GM18517 (cell line): ENCODE results near the gene SASH3.

Experiments used
- ATAC-seq: cut with Tn5 transposase; IDR thresholded peaks from one replicate; pipeline ENCODE4 v1.9.1; 2021; ENCODE audit warnings: mild to moderate bottlenecking, moderate library complexity; ENCODE audit not compliant: unreplicated experiment

SASH3 gene

DNA sequence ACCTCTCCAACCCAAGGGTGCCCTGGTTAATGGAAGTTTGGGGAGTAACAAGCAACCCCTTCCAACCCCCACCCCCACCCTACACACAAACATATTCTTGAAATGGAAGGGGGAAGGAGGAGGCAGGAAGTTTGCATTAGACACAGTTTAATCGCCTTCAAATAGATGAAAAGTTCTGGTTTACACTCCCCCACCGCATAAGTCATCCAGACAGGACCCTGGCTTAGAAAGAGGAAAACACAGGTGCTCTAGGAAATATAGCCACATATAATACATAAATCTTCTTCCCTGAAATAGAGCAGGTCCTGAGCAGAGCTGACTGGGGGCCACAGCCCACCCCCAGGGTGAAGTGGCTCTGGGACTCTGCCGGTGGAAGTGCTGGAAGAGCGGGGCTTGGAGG is 25.1 kb downstream of the SASH3 start:
- no peak for ATAC-seq

DNA sequence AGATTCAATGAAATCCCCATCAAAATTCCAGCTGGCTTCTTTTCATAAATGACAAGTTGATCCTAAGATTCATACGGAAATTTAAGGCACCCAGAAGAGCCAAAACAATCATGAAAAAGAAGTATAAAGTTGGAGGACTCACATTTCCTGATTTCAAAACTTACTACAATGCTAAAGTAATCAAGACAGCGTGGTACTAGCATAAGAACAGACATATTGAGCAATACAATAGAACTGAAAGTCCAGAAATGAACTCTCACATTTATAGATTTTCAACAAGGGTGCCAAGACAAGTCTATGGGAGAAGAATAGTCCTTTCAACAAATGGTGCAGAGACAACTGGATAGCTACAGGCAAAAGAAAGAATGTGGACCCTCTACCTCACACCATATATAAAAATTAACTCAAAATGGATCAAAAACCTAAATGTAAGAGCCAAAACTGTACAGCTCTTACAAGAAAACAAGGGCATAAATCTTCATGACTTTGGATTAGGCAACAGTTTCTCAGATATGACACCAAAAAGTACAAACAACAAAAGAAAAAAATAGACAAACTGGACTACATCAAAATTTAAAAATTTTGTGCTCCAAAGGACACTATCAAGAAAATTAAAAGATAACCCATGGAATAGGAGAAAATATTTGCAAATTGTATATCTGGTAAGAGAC is 28.5 kb downstream of the SASH3 start:
- no peak for ATAC-seq

DNA sequence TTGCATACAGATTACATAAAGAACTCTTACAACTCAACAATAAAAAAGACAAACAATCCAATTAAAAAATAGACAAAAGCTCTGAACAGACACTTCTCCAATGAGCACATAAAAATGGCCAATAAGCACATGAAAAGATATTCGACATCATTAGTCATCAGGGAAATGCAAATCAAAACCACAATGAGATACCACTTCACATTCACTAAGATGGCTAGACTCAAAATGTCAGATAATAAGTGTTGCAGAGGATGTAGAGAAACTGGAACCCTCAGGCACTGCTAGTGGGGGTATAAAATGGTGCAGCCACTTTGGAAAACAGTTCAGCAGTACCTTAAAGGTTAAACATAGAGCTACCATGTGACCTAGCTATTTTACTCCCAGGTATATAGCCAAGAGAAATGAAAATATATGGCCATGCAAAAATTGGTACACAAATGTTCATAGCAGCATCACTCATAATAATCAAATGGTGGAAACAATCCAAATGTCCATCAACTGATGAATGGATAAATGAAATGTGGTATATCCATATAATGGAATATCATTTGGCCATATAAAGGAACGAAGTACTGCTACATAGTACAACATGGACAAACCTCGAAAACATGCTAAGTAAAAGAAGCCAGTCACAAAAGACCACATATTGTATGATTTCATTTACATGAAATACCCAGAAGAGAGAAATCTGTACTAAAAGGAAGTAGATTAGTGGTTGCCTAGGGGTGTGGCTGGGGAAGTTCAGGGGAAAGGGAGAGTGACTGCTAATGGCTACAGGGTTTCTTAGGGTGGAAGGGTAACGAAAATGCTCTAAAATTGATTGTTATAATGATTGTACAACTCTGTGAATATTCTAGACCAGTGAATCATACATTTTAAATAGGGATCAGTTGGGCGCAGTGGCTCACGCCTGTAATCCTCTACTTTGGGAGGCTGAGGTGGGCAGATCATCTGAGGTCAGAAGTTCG is 29.4 kb downstream of the SASH3 start:
- no peak for ATAC-seq

DNA sequence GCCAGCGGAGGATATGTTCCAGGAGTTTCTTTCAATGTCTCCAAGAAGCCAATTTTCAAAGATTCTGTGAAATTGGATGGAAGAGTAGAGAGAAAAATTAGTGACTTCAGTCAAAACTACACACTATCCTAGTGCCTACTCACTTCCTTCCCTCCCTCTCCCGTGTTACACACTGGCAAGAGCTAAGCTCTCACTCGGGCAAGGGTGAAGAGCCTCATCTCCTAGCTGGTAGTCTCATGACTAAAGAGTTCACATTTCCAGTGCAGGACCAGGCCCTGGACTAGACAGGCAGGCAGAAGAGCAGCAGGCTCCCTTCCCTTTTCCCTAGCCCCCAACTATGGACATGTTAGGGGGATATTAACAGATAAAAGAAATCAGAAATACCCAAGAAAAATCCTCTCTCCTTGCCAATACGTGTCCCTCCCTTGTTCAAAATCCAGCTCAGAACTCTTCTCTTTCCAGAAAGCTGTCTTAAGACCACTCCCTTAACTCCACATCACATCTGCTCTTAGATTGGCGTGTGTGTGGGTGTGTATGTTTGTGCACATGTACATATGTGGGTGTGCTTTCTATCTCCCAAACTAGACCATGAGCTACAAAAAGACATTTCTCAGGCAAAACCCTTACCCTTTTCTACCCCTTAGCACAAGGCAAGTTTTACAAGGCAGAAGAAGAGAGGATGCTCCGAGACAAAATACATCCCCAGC is 34.1 kb downstream of the SASH3 start:
- no peak for ATAC-seq

GRCh38 chrX:129818123-129818522 is 38.4 kb downstream of the SASH3 start:
- ATAC-seq: no peak

DNA sequence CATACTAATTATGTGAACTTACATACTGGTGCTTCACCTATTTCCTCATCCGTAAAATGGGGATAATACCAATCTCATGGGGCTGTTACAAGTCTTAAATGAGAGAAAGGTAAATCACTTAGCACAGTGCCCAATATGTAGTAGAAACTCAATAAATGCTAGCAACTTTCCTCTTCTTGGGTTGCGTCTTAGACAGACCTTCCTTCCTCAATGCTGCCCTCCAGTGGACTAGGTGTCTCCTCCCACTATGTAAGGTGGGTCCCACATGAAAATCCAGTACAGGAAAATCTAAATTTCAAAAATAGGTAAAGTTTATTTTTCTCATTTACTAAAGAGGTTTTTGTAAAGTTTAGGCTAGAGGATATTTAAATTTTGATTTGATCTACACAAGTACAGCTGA is 43.4 kb downstream of the SASH3 start:
- ATAC-seq: peak; percentile 64

GRCh38 chrX:129823522-129823921 is 43.8 kb downstream of the SASH3 start:
- no peak for ATAC-seq

- ATAC-seq: no peak
These were observed 44.9 kb downstream of the SASH3 start for GRCh38 chrX:129824620-129825019.

GRCh38 chrX:129825746-129826505 is 46.2 kb downstream of the SASH3 start:
- no peak for ATAC-seq

- no peak for ATAC-seq
These were observed 50.7 kb downstream of the SASH3 start for GRCh38 chrX:129830494-129830893.

DNA sequence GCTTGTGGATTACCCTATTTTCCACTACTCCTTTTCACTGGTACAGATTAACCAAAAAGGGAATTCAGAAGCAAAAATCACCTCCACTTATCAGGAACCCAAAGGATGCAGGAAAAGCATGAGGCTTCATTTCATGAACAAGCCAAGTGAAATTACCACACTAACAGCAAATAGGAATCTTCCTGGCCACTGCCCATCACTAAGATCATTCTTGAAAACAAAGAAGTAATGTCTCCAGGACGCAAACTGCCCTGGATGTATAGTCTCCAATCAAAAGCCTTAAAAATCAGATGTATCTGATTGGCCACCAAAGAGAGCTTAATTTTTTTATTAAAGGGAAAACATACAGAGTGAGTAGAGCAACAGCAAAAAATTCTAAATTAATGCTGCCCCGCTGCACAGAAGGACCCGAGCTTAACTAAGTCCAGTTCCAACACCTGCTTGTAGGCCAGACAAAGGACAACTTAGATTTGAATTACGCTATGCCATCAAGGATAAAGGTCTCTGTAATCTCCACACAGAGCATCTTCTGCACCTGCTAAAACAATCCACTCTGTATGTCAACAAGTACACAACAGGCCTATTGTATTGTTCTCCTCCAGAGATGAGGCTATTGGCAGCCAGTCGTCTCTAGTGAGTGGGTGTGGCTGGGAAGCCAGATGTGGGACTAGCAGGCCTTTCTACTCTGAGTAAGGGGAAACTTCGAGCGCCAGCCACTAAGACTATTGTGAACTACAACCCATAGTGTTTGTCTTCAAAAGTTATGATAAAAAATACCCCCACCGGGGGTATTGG is 51.5 kb downstream of the SASH3 start:
- no peak for ATAC-seq

GRCh38 chrX:129833153-129833990 is 53.6 kb downstream of the SASH3 start:
- ATAC-seq: no peak

- ATAC-seq: no peak
These were observed 57.1 kb downstream of the SASH3 start for GRCh38 chrX:129836827-129837226.

- no peak for ATAC-seq
These were observed 60.6 kb downstream of the SASH3 start for GRCh38 chrX:129840344-129840743.

DNA sequence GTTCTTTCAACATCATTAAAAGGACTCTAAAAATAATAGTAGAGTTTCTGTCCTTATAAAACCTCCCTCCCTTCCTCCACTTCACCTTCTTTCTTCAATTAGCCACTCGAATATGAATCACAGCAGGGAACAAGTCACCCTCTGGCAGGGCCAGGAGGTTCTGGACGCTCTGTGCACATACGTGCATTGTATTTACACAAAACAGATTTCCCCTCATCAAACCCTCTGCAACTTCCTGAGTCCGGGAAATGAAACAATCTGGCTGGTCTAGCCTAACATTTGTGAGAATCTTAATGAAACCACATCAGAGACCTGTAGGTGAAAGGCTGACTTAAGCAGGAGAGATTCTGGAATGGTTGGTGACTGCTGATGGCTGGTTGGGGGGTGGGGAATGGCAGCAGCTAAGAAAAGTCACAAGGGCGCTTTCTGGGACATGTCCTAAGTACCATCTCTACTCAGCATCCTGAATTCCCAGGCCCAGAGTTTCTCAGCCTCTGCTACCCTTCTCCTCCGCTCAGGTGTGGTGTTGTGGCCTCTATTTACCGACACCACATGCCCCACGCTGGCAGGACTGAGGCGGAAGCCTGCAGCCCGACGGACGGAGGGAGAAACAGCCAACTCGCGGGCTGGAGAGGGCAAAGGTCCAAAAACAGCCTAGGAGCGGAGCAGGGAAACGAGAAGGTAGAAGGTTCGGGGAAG is 62.9 kb downstream of the SASH3 start:
- no peak for ATAC-seq

GRCh38 chrX:129843209-129843458 is 63.4 kb downstream of the SASH3 start:
- no peak for ATAC-seq

DNA sequence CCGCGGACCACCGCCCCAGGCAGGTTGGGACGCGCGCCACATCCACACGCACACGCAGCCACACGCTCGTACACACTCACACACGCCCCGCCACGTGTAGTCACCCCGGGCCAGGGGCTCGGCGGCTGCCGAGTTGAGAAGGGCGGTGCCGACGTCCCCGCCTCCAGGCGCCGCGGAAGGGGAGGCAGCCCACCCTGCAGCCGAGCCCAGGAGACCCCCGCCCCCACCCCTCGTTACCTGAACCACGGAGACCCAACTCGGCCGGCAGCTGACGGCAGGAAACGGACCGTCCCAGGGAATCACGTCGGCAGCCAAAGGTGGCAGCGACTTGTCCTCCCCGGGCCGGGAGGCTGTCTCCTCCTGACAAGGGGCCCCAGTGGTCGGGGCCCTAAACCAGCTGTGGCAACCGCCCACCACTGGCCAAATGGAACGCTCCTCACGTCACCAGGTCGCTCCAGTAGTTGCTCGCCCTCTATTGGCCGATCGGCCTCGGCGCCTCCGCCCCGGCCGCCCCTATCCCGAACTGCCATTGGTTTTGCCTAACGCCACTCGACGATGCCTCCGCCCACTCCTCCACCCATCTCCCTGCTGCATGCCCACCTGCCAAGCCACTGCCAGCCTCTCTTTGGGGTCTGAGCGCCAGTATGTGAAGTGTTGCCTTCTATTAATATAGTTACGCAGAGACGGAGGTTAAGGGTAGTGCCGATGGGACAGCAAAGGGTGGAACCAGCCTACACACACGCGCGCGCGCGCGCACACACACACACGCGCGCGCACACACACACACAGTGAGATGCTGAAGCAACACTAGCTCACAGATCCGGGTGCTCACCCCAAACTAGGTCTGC is 63.9 kb downstream of the SASH3 start, which contains the start of gene ZDHHC9:
ZDHHC9 (minus strand) TSS at position 428 of the 848 bp plus-strand sequence. CDS start 1,941 bp downstream, outside the sequence.
- peak; percentile 95 for ATAC-seq
